Esophagus muscularis mucosa (tissue), 4 donors: ENCODE results near the gene CASKIN1.

Experiments
- CTCF ChIP-seq, 3 experiments: fragments of 200-600 bp in 2 of 3; fragments of 450-650 bp in 1 of 3; sonication (generic) in 2 of 3; IDR thresholded peaks; one replicate each; pipeline ENCODE4 v1.5.1; 2017 to 2019; ENCODE audit warnings: antibody characterized with exemption in 3 of 3, mild to moderate bottlenecking in 2 of 3, moderate library complexity in 1 of 3
- EP300 ChIP-seq: sonication (generic); formaldehyde crosslinking; IDR thresholded peaks from one replicate; pipeline ENCODE4 v1.6.1; 2017; ENCODE audit warnings: antibody characterized with exemption
- POLR2A ChIP-seq: fragments of 450-650 bp; IDR thresholded peaks from one replicate; pipeline ENCODE4 v1.6.1; 2017; ENCODE audit warnings: antibody characterized with exemption, moderate library complexity, mild to moderate bottlenecking, low read depth
- POLR2AphosphoS5 ChIP-seq, 2 donors: sonication (generic); formaldehyde crosslinking; IDR thresholded peaks; one replicate each; pipeline ENCODE4 v1.6.1; 2017; ENCODE audit warnings: antibody characterized with exemption in 2 of 2

DNA sequence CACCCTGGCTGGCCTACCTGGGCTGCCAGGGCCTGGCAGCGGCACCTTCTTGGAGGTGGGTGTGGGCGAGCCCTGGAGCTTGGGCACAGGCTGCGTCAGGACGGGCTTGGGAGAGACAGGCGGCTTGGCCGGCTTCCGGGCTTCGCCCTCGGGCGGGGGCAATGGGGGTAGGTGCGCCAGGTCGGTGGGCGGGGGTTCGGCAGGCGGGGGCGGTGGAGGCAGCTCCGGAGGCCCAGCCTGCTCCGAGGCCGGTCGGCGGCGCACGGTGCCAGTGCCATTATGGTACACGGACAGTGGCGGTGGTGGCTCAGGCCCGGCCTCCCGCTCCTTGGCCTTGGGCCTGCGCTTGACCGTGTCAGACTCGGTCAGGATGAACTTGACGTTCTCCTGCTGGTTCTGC lies 16.8 kb downstream of the CASKIN1 start:
- no peak for TF ChIP-seq CTCF (IDR thresholded peaks at IDR 0.05)
- TF ChIP-seq POLR2A = no peak
- no peak for TF ChIP-seq EP300
- TF ChIP-seq POLR2AphosphoS5 (IDR thresholded peaks at IDR 0.05) = no peak
